Right atrium auricular region (tissue), 2 donors: ENCODE results near the gene TRPV3. TPM values are rescaled to one million over a fixed set of nuclear protein-coding genes. Genes with fewer than 3 reads are reported as not detected.

ENCODE experiments used
- DNase-seq: peaks from one replicate; pipeline ENCODE4 v3.0.0-alpha.2; 2019; ENCODE audit warnings: low spot score
- H3K27ac ChIP-seq, 2 donors: fragments of 200-600 bp; sonication (generic); 1 replicate in 1 of 2; 2 replicates in 1 of 2; pipeline ENCODE4 v1.5.1; 2016 to 2019
- H3K27me3 ChIP-seq, 2 donors: fragments of 200-600 bp; sonication (generic); one replicate each; pipeline versions ENCODE4 v1.5.1 to v1.6.0; 2017 to 2019
- H3K36me3 ChIP-seq: fragments of 200-600 bp; sonication (generic); one replicate; pipeline ENCODE4 v1.5.1; 2016
- H3K4me1 ChIP-seq, 2 donors: fragments of 200-600 bp; sonication (generic); one replicate each; pipeline versions ENCODE4 v1.5.1 to v1.6.0; 2017 to 2019
- H3K4me3 ChIP-seq, 2 donors: fragments of 200-600 bp; sonication (generic); 1 replicate in 1 of 2; 2 replicates in 1 of 2; pipeline ENCODE4 v1.5.1; 2017 to 2019; ENCODE audit warnings: mild to moderate bottlenecking in 1 of 2, moderate library complexity in 1 of 2
- H3K9me3 ChIP-seq, 2 donors: fragments of 200-600 bp; sonication (generic); one replicate each; pipeline ENCODE4 v1.5.1; 2019
- total RNA-seq, 2 donors: library from RNA; depleted of rRNA; stranded (reverse); fragments of >200 nt; gene quantifications; one replicate each; pipeline ENCODE4 v1.1.0, GENCODE V29; 2016
- TF ChIP-seq, protein P1 (sequence below), 2 donors: fragments of 200-600 bp; sonication (generic); IDR thresholded peaks; one replicate each; pipeline ENCODE4 v1.5.1; 2019; ENCODE audit warnings: antibody characterized with exemption in 2 of 2

Gene TRPV3
- total RNA-seq, 2 donors from 2014 or later: 0.51 to 2.8 TPM

DNA sequence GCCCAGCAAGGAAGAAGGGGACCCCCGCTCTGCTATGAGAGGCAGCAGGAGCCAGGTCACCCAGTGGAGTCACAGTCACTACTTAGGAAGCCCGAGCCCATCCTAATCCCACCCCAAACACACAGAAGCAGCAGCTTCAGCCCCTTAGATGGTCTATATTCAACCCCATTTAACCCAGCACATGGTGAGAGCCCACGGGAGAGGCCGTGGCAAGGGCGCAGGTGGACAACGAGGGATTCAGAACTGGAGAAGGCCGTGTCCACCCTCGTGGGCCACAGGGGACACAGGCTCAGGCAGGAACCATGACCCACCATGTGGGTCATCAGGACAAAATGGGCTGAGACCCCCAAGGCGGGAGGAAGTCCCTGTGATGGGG lies 1.6 kb upstream of the TRPV3 start:
- Histone ChIP-seq H3K36me3 (no peaks in the 10 kb centered on the region), H3K4me1 (peaks cover 0 to 8% of the 10 kb centered on the region in 2 donors), H3K27me3 (no peaks in the 10 kb centered on the region), H3K9me3 (no peaks in the 10 kb centered on the region), H3K27ac (no peak overlapping the region), H3K4me3 (no peak overlapping the region)
- TF ChIP-seq, protein P1, sequence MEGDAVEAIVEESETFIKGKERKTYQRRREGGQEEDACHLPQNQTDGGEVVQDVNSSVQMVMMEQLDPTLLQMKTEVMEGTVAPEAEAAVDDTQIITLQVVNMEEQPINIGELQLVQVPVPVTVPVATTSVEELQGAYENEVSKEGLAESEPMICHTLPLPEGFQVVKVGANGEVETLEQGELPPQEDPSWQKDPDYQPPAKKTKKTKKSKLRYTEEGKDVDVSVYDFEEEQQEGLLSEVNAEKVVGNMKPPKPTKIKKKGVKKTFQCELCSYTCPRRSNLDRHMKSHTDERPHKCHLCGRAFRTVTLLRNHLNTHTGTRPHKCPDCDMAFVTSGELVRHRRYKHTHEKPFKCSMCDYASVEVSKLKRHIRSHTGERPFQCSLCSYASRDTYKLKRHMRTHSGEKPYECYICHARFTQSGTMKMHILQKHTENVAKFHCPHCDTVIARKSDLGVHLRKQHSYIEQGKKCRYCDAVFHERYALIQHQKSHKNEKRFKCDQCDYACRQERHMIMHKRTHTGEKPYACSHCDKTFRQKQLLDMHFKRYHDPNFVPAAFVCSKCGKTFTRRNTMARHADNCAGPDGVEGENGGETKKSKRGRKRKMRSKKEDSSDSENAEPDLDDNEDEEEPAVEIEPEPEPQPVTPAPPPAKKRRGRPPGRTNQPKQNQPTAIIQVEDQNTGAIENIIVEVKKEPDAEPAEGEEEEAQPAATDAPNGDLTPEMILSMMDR (IDR thresholded peaks at IDR 0.05): no peak
- no peak for DNase-seq

DNA sequence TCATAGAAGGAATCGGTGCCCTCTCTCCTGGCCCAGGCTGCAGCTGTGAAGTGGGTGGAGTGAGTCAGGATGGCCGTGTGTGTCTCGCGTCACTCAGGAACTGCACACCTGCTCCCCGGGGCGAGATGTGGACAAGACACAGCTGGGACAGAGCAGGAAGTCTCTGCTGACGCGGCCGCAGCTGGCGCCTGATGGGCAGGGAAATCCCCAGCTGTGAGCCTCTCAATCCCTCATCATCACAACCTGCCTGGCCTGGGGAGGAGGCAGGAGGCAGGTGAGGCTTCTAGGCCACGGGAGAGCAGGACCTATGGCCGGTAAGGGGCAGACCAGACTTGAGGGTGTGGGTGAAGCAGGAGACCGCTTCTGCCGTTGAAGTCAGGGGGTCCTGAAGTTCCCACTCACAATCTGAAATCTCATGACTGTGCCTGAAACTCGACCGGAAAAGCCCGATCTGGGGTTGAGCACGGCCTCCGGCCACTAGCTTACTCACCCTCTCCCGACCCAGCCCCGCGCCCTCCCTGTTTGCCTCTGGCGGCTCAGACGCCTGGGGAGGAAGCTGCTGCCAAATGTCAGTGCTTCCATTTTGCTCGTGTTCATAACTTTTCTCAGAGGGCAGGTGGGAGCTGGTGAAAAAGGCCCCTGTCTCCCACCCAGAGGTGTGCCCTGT lies 1.1 kb upstream of the TRPV3 start:
- no peaks in the 10 kb centered on the region for H3K27me3 ChIP-seq
- H3K4me1 ChIP-seq: peaks cover 0 to 8% of the 10 kb centered on the region in 2 donors
- no peaks in the 10 kb centered on the region for H3K36me3 ChIP-seq
- DNase-seq: no peak
- TF ChIP-seq, protein P1 (IDR thresholded peaks at IDR 0.05): no peak
- no peak overlapping the region for H3K4me3 ChIP-seq
- no peaks in the 10 kb centered on the region for H3K9me3 ChIP-seq
- no peak overlapping the region for H3K27ac ChIP-seq

DNA sequence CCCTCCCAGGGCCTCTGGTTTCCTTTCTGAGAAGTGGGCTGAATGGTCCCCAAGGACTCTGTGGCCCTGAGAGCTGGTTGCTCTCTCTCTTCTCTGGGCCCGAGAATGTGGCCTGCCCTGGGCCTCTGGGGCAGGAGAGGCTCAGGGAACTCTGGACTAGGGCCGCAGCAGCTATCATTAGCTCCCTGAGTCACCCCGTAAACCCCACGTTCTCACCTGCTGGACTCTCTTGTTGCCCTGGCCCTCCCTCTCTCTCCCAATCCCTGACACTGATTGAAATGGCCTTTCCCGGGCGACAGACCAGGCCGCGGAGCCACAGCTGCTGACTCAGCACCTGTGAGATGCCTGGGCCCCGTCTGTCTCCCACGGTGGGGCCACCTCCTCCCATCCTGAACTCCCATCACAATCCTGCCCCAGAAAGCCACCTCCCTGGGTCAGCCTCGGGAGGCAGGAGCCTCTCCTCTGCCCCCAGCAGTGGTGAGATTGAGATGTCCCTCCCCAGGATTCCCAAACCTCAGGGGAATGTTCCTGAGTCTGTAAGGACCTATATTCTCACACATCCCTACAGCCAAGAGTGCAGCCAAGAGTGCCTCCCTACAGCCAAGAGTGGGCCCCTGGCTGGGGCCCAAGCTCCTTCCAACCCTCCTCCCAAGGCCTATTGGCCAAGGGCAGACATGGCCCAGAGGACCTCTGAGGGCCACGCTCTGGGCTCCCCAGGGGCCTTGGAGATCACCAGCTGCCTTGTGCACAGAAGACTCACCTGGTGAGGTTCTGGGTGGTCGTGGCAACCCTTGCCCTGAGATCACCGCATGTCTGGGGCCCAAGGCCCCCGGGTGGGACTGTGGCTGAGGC lies 470 bp downstream of the TRPV3 start:
- H3K4me1 ChIP-seq: no peaks in the 10 kb centered on the region
- no peaks in the 10 kb centered on the region for H3K36me3 ChIP-seq
- H3K4me3 ChIP-seq: no peak overlapping the region
- no peak for DNase-seq
- no peaks in the 10 kb centered on the region for H3K27me3 ChIP-seq
- H3K27ac ChIP-seq: no peak overlapping the region
- H3K9me3 ChIP-seq: no peaks in the 10 kb centered on the region
- TF ChIP-seq, protein P1 (IDR thresholded peaks at IDR 0.05): no peak

DNA sequence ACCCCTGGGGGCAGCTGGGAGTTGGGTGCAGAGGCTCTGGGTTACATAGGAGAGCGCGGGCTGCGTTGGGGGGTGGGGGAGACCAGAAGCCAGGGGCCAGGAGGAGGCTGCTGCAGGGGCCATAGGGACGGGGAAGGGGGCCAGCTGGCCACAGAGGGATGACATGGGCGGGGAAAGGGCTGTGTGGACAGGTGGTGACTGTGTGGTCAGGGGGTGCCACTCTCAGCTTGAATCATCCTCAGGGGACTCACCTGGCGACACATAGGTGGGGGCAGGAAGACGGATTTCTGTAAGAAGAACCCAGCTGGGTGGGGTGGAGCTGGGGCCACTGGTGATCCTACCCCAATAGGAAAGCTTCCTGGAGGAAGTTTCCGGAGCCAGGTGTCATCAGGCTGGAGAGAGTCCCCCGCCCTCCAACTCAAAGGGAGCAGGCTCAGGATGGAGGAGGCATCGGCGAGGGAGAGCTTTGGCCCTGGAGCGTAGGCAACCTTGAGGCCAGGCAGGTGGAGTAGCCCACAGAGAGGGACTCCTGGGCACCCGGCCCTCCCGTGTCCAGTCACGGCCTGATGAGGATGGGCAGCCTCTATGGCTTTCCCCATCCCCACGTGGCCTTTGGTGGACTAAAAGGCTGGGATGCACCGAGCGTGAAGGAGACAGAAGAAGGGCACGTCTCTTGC lies 1.2 kb downstream of the TRPV3 start:
- Histone ChIP-seq H3K27ac (no peak overlapping the region), H3K9me3 (no peaks in the 10 kb centered on the region), H3K4me3 (no peak overlapping the region), H3K27me3 (no peaks in the 10 kb centered on the region), H3K36me3 (no peaks in the 10 kb centered on the region), H3K4me1 (no peaks in the 10 kb centered on the region)
- TF ChIP-seq, protein P1 (IDR thresholded peaks at IDR 0.05): no peak
- DNase-seq: no peak

DNA sequence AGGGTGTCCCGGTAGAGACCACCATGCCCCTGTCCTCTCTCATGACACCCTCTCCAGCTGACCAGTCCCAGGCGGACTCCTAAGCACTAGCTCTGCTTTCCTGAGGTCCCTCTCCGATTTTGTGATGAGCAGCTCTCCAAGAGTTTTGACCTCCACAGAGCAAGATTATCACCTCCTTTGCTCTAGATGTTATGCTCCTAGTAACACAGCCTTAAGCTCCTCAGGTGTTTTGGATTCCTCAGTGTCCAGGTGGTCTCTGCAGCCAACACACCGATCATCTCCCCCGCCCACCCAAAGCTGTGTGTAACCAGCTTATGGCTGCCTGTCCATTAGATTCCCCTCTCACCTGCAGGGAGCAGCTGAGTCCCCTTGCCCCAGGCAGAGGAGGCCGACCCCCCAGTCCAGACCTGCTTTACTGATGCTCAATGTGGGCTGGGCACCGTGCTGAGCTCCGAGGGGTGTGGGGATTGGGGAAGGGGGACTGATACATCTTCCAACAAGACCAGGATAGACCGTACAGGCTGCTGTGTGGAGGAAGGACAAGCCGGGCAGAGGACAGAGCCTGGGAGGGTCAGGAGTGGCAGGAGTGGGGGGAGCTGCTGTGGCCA lies 2.3 kb downstream of the TRPV3 start:
- no peaks in the 10 kb centered on the region for H3K27me3 ChIP-seq

More for the DNA sequence above, 2.3 kb downstream of the TRPV3 start:
- no peaks in the 10 kb centered on the region for H3K9me3 ChIP-seq
- no peaks in the 10 kb centered on the region for H3K4me1 ChIP-seq
- TF ChIP-seq, protein P1 (IDR thresholded peaks at IDR 0.05): no peak
- DNase-seq: no peak
- no peak overlapping the region for H3K27ac ChIP-seq
- no peaks in the 10 kb centered on the region for H3K36me3 ChIP-seq
- no peak overlapping the region for H3K4me3 ChIP-seq
